Middle frontal gyrus (tissue), 1 donor: ENCODE measurements around the gene DTNB.

Experiments used
- DNase-seq: peaks from one replicate; pipeline ENCODE4 v3.0.0-alpha.2; 2015; ENCODE audit warnings: low spot score; ENCODE audit errors: extremely low spot score

The DTNB gene

GRCh38 chr2:25328152-25329085 is 345.0 kb downstream of the DTNB start:
- no peak for DNase-seq
